ENCODE data around the gene OR4N5.
"Not testable (repeated sequence)": the region's sequence is repeated elsewhere in the genome, so short reads cannot be mapped to it uniquely, and the experiment has no call there.

OR4N5 gene

GRCh38 chr14:20138520-20138919, at the start of gene OR4N5:
TSS of gene OR4N5 (plus strand) at chr14:20138820. CDS start at chr14:20143736, 4,916 bp downstream.
- DNase-seq, result no peak

- no peak for DNase-seq
Measured at GRCh38 chr14:20092050-20092449, 46.6 kb upstream of the OR4N5 start.

- no peak for DNase-seq
Measured at GRCh38 chr14:20093442-20093841, 45.2 kb upstream of the OR4N5 start.

- DNase-seq, result not testable (repeated sequence)
Measured at GRCh38 chr14:20098926-20099770, 39.5 kb upstream of the OR4N5 start.

- no peak for DNase-seq
Measured at GRCh38 chr14:20110438-20110837, 28.2 kb upstream of the OR4N5 start, which contains the start of gene OR4K17. TSS of gene OR4K17 (plus strand) at chr14:20110739. CDS start at chr14:20117500, 6,761 bp downstream.

- DNase-seq, result no peak
Measured at GRCh38 chr14:20112321-20112720, 26.3 kb upstream of the OR4N5 start.

- DNase-seq, result no peak
Measured at GRCh38 chr14:20116748-20117147, 21.9 kb upstream of the OR4N5 start.

- no peak for DNase-seq
Measured at GRCh38 chr14:20118795-20119194, 19.8 kb upstream of the OR4N5 start.

GRCh38 chr14:20143911-20144310, 5.3 kb downstream of the OR4N5 start:
- no peak for DNase-seq

- DNase-seq, result no peak
Measured at GRCh38 chr14:20144820-20145219, 6.2 kb downstream of the OR4N5 start.

GRCh38 chr14:20164462-20164861, 25.8 kb downstream of the OR4N5 start:
- no peak for DNase-seq

- DNase-seq, result no peak
Measured at GRCh38 chr14:20167091-20167490, 28.5 kb downstream of the OR4N5 start.

- not testable (repeated sequence) for DNase-seq
Measured at GRCh38 chr14:20169852-20170251, 31.2 kb downstream of the OR4N5 start.

- DNase-seq, result not testable (repeated sequence)
Measured at GRCh38 chr14:20174205-20174604, 35.6 kb downstream of the OR4N5 start.

- DNase-seq, result no peak
Measured at GRCh38 chr14:20176330-20176729, 37.7 kb downstream of the OR4N5 start.

- DNase-seq, result no peak
Measured at GRCh38 chr14:20177433-20177974, 38.9 kb downstream of the OR4N5 start.

- DNase-seq, result no peak
Measured at GRCh38 chr14:20179218-20179617, 40.6 kb downstream of the OR4N5 start.

GRCh38 chr14:20179880-20180279, 41.3 kb downstream of the OR4N5 start:
- no peak for DNase-seq

GRCh38 chr14:20180486-20180885, 41.9 kb downstream of the OR4N5 start:
- DNase-seq, result no peak

GRCh38 chr14:20184181-20184580, 45.6 kb downstream of the OR4N5 start:
- DNase-seq, result no peak

- no peak for DNase-seq
Measured at GRCh38 chr14:20190596-20190995, 52.0 kb downstream of the OR4N5 start, which contains the start of gene OR11G2. TSS of gene OR11G2 (plus strand) at chr14:20190896. CDS start at chr14:20197438, 6,542 bp downstream.

- no peak for DNase-seq
Measured at GRCh38 chr14:20191396-20191795, 52.8 kb downstream of the OR4N5 start.

GRCh38 chr14:20194101-20194500, 55.5 kb downstream of the OR4N5 start:
- no peak for DNase-seq

All from CD4-positive, alpha-beta T cell treated with Interleukin-1 beta for 1 hour (primary cell).